HG02981 (cell line): ENCODE measurements around the gene GHITM.
"Not testable (repeated sequence)": the region's sequence is repeated elsewhere in the genome, so short reads cannot be mapped to it uniquely, and the experiment has no call there.

ENCODE experiments used
- ATAC-seq: cut with Tn5 transposase; IDR thresholded peaks from one replicate; pipeline ENCODE4 v1.9.1; 2021; ENCODE audit warnings: mild to moderate bottlenecking, moderate library complexity; ENCODE audit not compliant: unreplicated experiment

GHITM gene

GRCh38 chr10:84175436-84175835, 36.1 kb downstream of the GHITM start:
- no peak for ATAC-seq

DNA sequence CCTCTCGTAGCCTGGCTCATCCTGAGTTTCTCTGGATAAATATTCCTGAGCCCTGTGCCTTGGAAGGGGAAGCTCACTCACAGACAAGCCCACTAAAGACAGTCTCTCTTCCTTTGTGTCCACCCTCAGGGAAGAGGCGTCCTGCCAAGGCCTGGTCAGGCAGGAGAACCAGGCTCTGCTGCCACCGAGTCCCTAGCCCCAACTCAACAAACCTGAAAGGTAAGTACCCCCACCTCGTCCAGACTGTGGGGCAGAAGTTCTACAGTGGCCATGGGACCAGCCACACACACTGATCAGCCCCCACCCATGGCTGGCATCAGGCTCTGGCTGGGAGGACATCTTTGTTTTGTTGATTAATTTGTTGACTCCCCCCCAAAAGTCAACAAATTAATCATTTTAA, 37.0 kb downstream of the GHITM start:
- no peak for ATAC-seq

- ATAC-seq: no peak
Observed at GRCh38 chr10:84176836-84177474, 37.6 kb downstream of the GHITM start.

- ATAC-seq: peak; percentile 33
Observed at GRCh38 chr10:84177541-84178141, 38.3 kb downstream of the GHITM start.

- no peak for ATAC-seq
Observed at GRCh38 chr10:84178160-84178609, 38.9 kb downstream of the GHITM start.

DNA sequence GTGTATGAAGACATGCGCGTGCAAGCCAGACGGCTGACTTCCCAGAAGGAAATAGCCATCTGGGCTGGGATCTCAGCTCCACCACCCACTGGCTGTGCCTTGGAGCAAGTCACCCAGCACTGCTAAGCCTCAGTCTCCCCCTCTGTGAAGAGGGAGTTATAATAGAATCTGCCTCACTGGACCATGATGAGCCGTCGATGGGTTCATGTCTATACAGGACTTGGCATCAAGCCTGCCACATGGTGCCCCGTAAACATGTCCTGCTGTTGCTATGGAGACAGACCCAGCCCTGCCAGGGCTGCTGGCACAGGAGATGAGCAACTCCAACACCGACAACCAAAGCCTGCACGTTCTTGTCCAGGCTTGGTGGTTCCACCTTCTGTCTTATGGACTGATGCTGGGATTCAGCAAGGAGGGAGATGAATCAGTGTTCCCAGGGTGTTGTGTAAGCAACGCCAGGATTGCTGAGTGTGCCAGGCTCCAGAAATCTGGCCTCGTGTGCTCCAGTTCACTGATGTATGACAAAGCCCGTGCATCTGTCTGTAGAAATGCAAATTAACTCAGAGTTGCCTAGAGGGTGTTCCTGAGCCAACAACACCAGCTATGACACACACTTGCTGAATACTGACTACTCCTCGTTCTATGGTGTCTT, 39.9 kb downstream of the GHITM start:
- ATAC-seq: peak; percentile 88

- ATAC-seq: not testable (repeated sequence)
Observed at GRCh38 chr10:84180386-84180785, 41.1 kb downstream of the GHITM start.

- no peak for ATAC-seq
Observed at GRCh38 chr10:84181631-84182030, 42.3 kb downstream of the GHITM start.

- ATAC-seq: no peak
Observed at GRCh38 chr10:84184517-84184916, 45.2 kb downstream of the GHITM start.

GRCh38 chr10:84185526-84186175, 46.3 kb downstream of the GHITM start:
- no peak for ATAC-seq

- no peak for ATAC-seq
Observed at GRCh38 chr10:84188815-84189214, 49.5 kb downstream of the GHITM start.

DNA sequence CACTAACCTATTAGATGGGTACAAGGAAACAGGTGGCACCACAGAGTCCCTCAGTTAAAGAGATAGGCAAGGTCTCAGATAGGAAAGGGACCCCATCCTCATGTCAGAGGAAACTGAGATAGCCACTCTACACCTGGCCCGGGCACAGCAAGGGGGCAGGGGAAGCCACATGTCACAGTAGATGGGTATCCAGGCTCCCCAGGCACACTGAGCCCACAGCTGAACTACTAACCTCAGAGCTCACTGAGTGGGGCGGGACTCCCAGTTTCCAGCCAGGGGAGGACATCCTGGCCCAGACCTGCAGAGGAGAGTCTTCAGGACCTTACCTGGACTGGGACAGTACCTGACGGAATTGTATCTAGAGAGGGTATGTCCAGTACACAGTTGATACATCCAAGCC, 51.3 kb downstream of the GHITM start:
- ATAC-seq: no peak

GRCh38 chr10:84191106-84191505, 51.8 kb downstream of the GHITM start:
- ATAC-seq: no peak

- no peak for ATAC-seq
Observed at GRCh38 chr10:84193327-84193726, 54.0 kb downstream of the GHITM start.

- no peak for ATAC-seq
Observed at GRCh38 chr10:84193846-84194423, 54.6 kb downstream of the GHITM start.

- ATAC-seq: peak; percentile 75
Observed at GRCh38 chr10:84194424-84195043, 55.2 kb downstream of the GHITM start, which contains the start of gene CDHR1. TSS of gene CDHR1 (plus strand) at chr10:84194537. CDS start at chr10:84194761, 224 bp downstream.

GRCh38 chr10:84195044-84195830, 55.9 kb downstream of the GHITM start:
- no peak for ATAC-seq

- no peak for ATAC-seq
Observed at GRCh38 chr10:84196083-84196482, 56.8 kb downstream of the GHITM start.

DNA sequence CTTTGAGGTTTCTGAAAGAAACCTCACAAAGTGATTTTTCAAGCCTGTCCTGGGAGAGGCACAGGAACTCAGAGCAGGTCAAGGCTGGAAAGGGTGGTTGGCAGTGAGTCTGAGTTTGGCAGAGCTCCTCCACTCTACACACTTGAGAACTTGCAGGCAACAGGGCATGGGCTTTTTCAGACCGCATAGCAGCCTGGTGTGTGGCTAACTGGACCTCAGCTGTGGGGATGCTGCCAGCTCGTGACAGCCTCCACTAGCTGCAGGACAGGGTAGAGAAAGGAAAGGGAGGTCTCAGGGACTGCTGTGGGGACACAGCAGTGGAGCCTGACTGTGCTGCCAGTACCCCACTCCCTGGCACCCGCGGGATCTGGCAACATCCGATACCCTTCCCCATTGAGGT, 57.6 kb downstream of the GHITM start:
- ATAC-seq: no peak

GRCh38 chr10:84197643-84198042, 58.3 kb downstream of the GHITM start:
- no peak for ATAC-seq
